HCT116 (cell line): ENCODE data around the gene ANXA2R.

Source experiments
- CEBPB ChIP-seq: IDR thresholded peaks from 2 replicates; pipeline ENCODE4 v1.6.1; 2012; ENCODE audit warnings: low read depth
- CTCF ChIP-seq, 3 experiments: fragments of 200-600 bp in 1 of 3; sonication (generic) in 1 of 3; IDR thresholded peaks in 2 of 3; conservative IDR thresholded peaks in 1 of 3; 2 replicates each; pipeline ENCODE4 v1.5.1; 2012 to 2017; ENCODE audit warnings: low read depth in 2 of 3, low read length in 2 of 3, antibody characterized with exemption in 1 of 3, borderline replicate concordance in 1 of 3, control low read depth in 1 of 3, mild to moderate bottlenecking in 1 of 3, mixed read lengths in 1 of 3, mixed run types in 1 of 3, moderate library complexity in 1 of 3; ENCODE audit not compliant: insufficient read depth in 1 of 3
- EZH2 ChIP-seq: fragments of 200-600 bp; sonication (generic); IDR thresholded peaks from 2 replicates; pipeline ENCODE4 v1.6.1; 2017; ENCODE audit warnings: antibody characterized with exemption, mixed run types
- POLR2A ChIP-seq: IDR thresholded peaks from 2 replicates; pipeline ENCODE4 v1.7.0; 2011; ENCODE audit warnings: borderline replicate concordance; ENCODE audit not compliant: insufficient read depth, insufficient read length; ENCODE audit errors: extremely low read depth
- POLR2AphosphoS5 ChIP-seq: IDR thresholded peaks from 2 replicates; pipeline ENCODE4 v1.6.1; 2011; ENCODE audit warnings: mild to moderate bottlenecking, low read depth, low read length, moderate library complexity
- RAD21 ChIP-seq: IDR thresholded peaks from 2 replicates; pipeline ENCODE4 v1.6.1; 2012; ENCODE audit warnings: low read depth, mild to moderate bottlenecking
- SIN3A ChIP-seq: IDR thresholded peaks from 2 replicates; pipeline ENCODE4 v1.6.1; 2012; ENCODE audit warnings: low read depth
- ZFX ChIP-seq: fragments of 450-650 bp; IDR thresholded peaks from 2 replicates; pipeline ENCODE4 v1.6.1; 2017
- ZNF274 ChIP-seq: fragments of 200-500 bp; sonication (Bioruptor generic); IDR thresholded peaks from 2 replicates; pipeline ENCODE4 v1.6.1; 2014; ENCODE audit warnings: mild to moderate bottlenecking, low read depth, low read length, inconsistent platforms
- TF ChIP-seq, protein P1 (sequence below): IDR thresholded peaks from 2 replicates; pipeline ENCODE4 v1.6.1; 2012

- TF ChIP-seq CTCF (IDR thresholded peaks at IDR 0.05 in 2 of 3, conservative IDR thresholded peaks at IDR 0.05 in 1 of 3; ENCODE audit: borderline replicate concordance in 1 of 3, insufficient read depth in 1 of 3, low read depth in 2 of 3, low read length in 2 of 3) (no peak), EZH2 (no peak), POLR2A (no peak), ZNF274 (no peak), ZFX (no peak), RAD21 (no peak), SIN3A (no peak), POLR2AphosphoS5 (no peak), CEBPB (no peak)
- TF ChIP-seq, protein P1, sequence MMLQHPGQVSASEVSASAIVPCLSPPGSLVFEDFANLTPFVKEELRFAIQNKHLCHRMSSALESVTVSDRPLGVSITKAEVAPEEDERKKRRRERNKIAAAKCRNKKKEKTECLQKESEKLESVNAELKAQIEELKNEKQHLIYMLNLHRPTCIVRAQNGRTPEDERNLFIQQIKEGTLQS = no peak
These were observed 15.9 kb downstream of the ANXA2R start for GRCh38 chr5:43024217-43024616.
